Astrocyte of the cerebellum (primary cell): Measurements from ENCODE around the gene SMURF1.

Experiments used
- DNase-seq: peaks from one replicate; pipeline ENCODE4 v3.0.0-alpha.2; 2011; ENCODE audit warnings: low read depth
- H3K4me3 ChIP-seq: 2 replicates; pipeline ENCODE4 v1.5.1; 2011; ENCODE audit warnings: mild to moderate bottlenecking, low read depth, low read length, moderate library complexity
- in situ Hi-C: cut with HindIII; loops from 2 replicates; pipeline ENCODE4 v1.10.0; 2017; ENCODE audit warnings: low sequenced_read_pairs
- TF ChIP-seq, protein P1 (sequence below): IDR thresholded peaks from 2 replicates; pipeline ENCODE4 v1.5.1; 2012; ENCODE audit warnings: low read length, low read depth, moderate library complexity, mild to moderate bottlenecking; ENCODE audit errors: missing control alignments

Gene SMURF1

GRCh38 chr7:99086944-99087343 is 57.0 kb downstream of the SMURF1 start:
- TF ChIP-seq, protein P1, sequence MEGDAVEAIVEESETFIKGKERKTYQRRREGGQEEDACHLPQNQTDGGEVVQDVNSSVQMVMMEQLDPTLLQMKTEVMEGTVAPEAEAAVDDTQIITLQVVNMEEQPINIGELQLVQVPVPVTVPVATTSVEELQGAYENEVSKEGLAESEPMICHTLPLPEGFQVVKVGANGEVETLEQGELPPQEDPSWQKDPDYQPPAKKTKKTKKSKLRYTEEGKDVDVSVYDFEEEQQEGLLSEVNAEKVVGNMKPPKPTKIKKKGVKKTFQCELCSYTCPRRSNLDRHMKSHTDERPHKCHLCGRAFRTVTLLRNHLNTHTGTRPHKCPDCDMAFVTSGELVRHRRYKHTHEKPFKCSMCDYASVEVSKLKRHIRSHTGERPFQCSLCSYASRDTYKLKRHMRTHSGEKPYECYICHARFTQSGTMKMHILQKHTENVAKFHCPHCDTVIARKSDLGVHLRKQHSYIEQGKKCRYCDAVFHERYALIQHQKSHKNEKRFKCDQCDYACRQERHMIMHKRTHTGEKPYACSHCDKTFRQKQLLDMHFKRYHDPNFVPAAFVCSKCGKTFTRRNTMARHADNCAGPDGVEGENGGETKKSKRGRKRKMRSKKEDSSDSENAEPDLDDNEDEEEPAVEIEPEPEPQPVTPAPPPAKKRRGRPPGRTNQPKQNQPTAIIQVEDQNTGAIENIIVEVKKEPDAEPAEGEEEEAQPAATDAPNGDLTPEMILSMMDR: no peak
- no peak overlapping the region for H3K4me3 ChIP-seq
- no peak for DNase-seq
- in situ Hi-C loops: no loop called here

- in situ Hi-C loops: no loop called here
- TF ChIP-seq, protein P1: no peak
- H3K4me3 ChIP-seq: no peak overlapping the region
- no peak for DNase-seq
Observed at GRCh38 chr7:99086532-99086931, 57.4 kb downstream of the SMURF1 start.

DNA sequence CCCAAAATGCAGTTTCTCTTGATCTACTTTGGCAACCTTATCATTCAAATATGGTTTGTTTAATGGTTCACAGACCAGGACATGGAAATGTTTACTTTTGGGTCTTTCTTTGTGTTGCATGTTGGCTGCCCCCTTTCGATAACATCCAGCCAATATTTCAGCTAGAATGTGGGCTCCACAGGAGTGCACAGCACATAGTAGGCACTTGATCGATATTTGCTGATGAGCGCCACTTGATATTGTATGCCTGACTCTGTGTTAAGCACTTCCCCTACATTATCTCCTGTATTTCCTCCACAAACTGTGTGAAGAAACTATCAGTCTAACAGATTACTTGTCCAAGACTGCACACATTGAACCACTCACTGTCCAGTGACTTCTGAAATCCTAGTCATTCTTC is 60.2 kb downstream of the SMURF1 start:
- in situ Hi-C loops: no loop called here
- no peak overlapping the region for H3K4me3 ChIP-seq
- no peak for DNase-seq
- TF ChIP-seq, protein P1: no peak

GRCh38 chr7:99083068-99083651 is 60.7 kb downstream of the SMURF1 start:
- in situ Hi-C loops: no loop called here

GRCh38 chr7:99080679-99081078 is 63.2 kb downstream of the SMURF1 start:
- no peak for DNase-seq
- no peak overlapping the region for H3K4me3 ChIP-seq
- TF ChIP-seq, protein P1: no peak
- in situ Hi-C loops: no loop called here

More at GRCh38 chr7:99083068-99083651, 60.7 kb downstream of the SMURF1 start:
- DNase-seq: no peak
- TF ChIP-seq, protein P1: no peak
- no peak overlapping the region for H3K4me3 ChIP-seq

GRCh38 chr7:99079104-99079503 is 64.8 kb downstream of the SMURF1 start:
- in situ Hi-C loops: no loop called here
- no peak overlapping the region for H3K4me3 ChIP-seq
- TF ChIP-seq, protein P1: no peak
- DNase-seq: no peak
